ENCODE data around the gene GFY. TPM values are rescaled to one million over a fixed set of nuclear protein-coding genes. Genes with fewer than 3 reads are reported as not detected.
"Not testable (repeated sequence)": the region's sequence is repeated elsewhere in the genome, so short reads cannot be mapped to it uniquely, and the experiment has no call there.

GFY gene
- total RNA-seq, 4 donors from 2014 or later = not detected

DNA sequence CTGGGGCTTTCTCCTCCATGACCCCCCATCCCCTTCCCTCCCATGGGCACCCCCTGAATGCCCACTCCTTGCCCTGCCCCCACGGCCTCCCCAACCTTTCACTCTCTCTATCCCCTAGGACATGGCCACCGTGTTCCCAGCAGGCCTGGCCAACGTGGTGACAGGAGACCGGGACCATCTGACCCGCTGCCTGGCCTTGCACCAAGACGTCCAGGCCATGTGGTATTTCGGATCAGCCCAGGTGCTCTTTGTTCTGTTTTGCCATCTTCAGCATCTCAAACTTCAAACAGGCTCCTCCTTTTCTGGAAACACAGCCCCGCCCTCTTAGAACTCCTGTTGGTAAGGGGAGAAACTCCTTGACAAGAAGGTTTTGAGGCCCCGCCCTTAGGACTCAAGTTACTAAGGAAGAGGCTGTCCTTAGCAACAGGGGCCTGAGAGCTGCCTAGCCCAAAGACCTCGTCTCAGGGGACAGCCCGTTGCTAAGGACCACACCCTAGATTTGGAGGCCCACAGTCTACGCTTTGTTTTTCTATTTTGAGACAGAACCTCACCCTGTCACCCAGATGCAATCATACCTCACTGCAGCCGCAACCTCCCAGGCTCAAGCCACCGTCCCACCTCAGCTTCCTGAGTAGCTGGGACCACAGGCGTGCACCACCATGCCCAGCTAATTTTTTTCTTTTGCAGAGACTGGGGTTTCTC, 43.7 kb downstream of the GFY start:
- no peaks in the 10 kb centered on the region for H3K27me3 ChIP-seq
- DNase-seq = peak; percentile 61 to 84
- no peak overlapping the region for H3K4me3 ChIP-seq
- intact Hi-C loops (cut with DNase I; ENCODE audit: low total_unique reads) = no loop called here
- no peaks in the 10 kb centered on the region for H3K9me3 ChIP-seq
- H3K36me3 ChIP-seq = no peaks in the 10 kb centered on the region
- TF ChIP-seq POLR2A (IDR thresholded peaks at IDR 0.05) (no peak), CTCF (IDR thresholded peaks at IDR 0.05) (no peak)
- peak overlapping the region; percentile 51 to 57 for H3K27ac ChIP-seq
- H3K4me1 ChIP-seq = no peaks in the 10 kb centered on the region

GRCh38 chr19:49469828-49470614, 44.8 kb downstream of the GFY start:
- intact Hi-C loops (cut with DNase I; ENCODE audit: low total_unique reads) = no loop called here
- H3K9me3 ChIP-seq = no peaks in the 10 kb centered on the region
- H3K36me3 ChIP-seq = no peaks in the 10 kb centered on the region
- no peak overlapping the region for H3K4me3 ChIP-seq
- TF ChIP-seq CTCF (IDR thresholded peaks at IDR 0.05) (no peak), POLR2A (IDR thresholded peaks at IDR 0.05) (no peak)
- H3K4me1 ChIP-seq = no peaks in the 10 kb centered on the region
- H3K27me3 ChIP-seq = no peaks in the 10 kb centered on the region
- DNase-seq = no peak
- H3K27ac ChIP-seq = peak overlapping the region in 1 of 2 donors; percentile 19

DNA sequence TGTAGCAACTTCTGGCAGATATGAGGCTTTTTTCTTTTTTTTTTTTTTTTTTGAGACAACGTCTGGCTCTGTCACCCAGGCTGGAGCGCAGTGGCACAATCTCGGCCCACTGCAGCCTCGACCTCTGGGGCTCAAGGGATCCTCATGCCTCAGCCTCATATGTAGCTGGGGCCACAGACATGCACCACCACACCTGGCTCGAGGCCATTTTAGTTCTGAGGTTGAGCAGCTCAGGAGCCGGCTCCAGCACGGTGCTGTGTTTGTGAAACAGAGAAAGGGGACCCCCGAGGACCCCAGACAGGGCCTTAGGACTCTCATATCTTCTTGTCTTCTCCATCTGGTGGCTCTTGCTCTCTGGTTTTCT, 45.4 kb downstream of the GFY start:
- no peaks in the 10 kb centered on the region for H3K9me3 ChIP-seq
- no peaks in the 10 kb centered on the region for H3K27me3 ChIP-seq
- H3K27ac ChIP-seq = no peak overlapping the region
- TF ChIP-seq POLR2A (IDR thresholded peaks at IDR 0.05) (no peak), CTCF (IDR thresholded peaks at IDR 0.05) (no peak)
- no peaks in the 10 kb centered on the region for H3K36me3 ChIP-seq
- no peaks in the 10 kb centered on the region for H3K4me1 ChIP-seq
- no peak for DNase-seq
- intact Hi-C loops (cut with DNase I; ENCODE audit: low total_unique reads) = no loop called here
- H3K4me3 ChIP-seq = no peak overlapping the region

DNA sequence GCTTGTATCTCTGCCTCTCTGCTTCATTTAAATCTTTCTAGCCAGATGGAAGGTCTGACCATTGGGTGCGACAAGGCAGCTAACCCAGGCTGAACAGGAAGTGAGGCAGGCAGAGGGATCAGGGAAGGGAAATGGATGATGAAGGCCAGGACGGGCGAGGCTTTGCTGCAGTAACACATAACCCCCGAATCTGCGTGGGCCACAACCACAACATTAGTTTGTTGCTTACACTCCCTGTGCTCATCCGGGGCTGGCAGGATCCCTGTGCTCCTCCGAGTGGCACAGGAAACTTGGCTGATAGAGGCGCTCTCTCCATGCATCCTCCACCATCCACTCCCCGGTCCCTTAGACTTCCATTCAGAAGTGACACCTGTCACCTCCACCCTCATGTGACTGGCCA, 47.7 kb downstream of the GFY start:
- H3K27me3 ChIP-seq = no peaks in the 10 kb centered on the region
- H3K4me1 ChIP-seq = no peaks in the 10 kb centered on the region
- H3K36me3 ChIP-seq = no peaks in the 10 kb centered on the region
- TF ChIP-seq POLR2A (IDR thresholded peaks at IDR 0.05) (no peak), CTCF (IDR thresholded peaks at IDR 0.05) (no peak)
- intact Hi-C loops (cut with DNase I; ENCODE audit: low total_unique reads) = no loop called here
- DNase-seq = no peak
- no peak overlapping the region for H3K4me3 ChIP-seq
- H3K27ac ChIP-seq = peak overlapping the region in 1 of 2 donors; percentile 91
- no peaks in the 10 kb centered on the region for H3K9me3 ChIP-seq

- H3K4me1 ChIP-seq; H3K27me3 ChIP-seq; H3K9me3 ChIP-seq; DNase-seq; intact Hi-C loops (cut with DNase I; ENCODE audit: low total_unique reads); H3K36me3 ChIP-seq: not testable (repeated sequence)
- Histone ChIP-seq H3K4me3 (peak overlapping the region; percentile 76 to 79), H3K27ac (peak overlapping the region; percentile 82 to 91)
Observed at GRCh38 chr19:49473501-49473867, 48.3 kb downstream of the GFY start.
